Mononuclear cell (primary cell): ENCODE measurements around the gene SIRPA. TPM values are rescaled to one million over a fixed set of nuclear protein-coding genes. Genes with fewer than 3 reads are reported as not detected.

Experiments used
- H3K27me3 ChIP-seq: 2 replicates; pipeline ENCODE4 v1.6.0; 2011; ENCODE audit warnings: low read length, control low read depth; ENCODE audit not compliant: insufficient read depth
- H3K4me1 ChIP-seq: 2 replicates; pipeline ENCODE4 v1.5.1; 2011; ENCODE audit warnings: mild to moderate bottlenecking, low read length, control low read depth; ENCODE audit not compliant: insufficient read depth
- H3K4me3 ChIP-seq: 2 replicates; pipeline ENCODE4 v1.5.1; 2011; ENCODE audit warnings: mild to moderate bottlenecking, low read length, moderate library complexity
- H3K9me3 ChIP-seq: 2 replicates; pipeline ENCODE4 v1.5.1; 2011; ENCODE audit warnings: low read depth, mild to moderate bottlenecking, control low read depth, low read length
- total RNA-seq: library from RNA; depleted of rRNA; stranded (reverse); fragments of >200 nt; gene quantifications from one replicate; pipeline ENCODE4 v1.2.3, GENCODE V29; 2012

SIRPA gene
- total RNA-seq, 1 donor = 23.6 TPM

- no peaks in the 10 kb centered on the region for H3K27me3 ChIP-seq
- no peak overlapping the region for H3K4me3 ChIP-seq
- peaks cover 41% of the 10 kb centered on the region for H3K4me1 ChIP-seq
- H3K9me3 ChIP-seq = no peaks in the 10 kb centered on the region
Observed at GRCh38 chr20:1861996-1862662, 33.1 kb upstream of the SIRPA start.

- Histone ChIP-seq H3K27me3 (no peaks in the 10 kb centered on the region), H3K9me3 (no peaks in the 10 kb centered on the region), H3K4me1 (peaks cover 41% of the 10 kb centered on the region), H3K4me3 (no peak overlapping the region)
Observed at GRCh38 chr20:1862663-1863053, 32.5 kb upstream of the SIRPA start.

DNA sequence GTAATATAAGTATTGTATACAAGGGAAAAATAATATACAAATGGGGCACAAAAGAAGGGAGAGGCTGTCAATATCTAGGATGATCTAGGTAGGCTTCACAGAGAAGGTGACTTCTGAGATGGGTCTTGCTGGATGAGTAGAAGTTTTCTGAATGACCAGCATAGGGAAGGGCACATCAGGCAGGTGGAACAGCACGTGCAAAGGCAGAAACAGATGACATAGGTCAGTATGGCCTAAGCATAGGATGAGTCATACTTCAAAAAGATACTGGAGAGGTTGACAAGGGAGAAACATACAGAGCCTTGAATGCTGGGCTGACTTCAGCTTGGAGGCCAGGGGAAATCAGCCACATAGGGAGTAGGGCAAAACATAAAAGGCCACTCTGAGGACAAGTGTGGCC lies 31.9 kb upstream of the SIRPA start:
- no peaks in the 10 kb centered on the region for H3K9me3 ChIP-seq
- no peak overlapping the region for H3K4me3 ChIP-seq
- H3K4me1 ChIP-seq = peaks cover 39% of the 10 kb centered on the region
- no peaks in the 10 kb centered on the region for H3K27me3 ChIP-seq

- Histone ChIP-seq H3K9me3 (no peaks in the 10 kb centered on the region), H3K4me1 (peaks cover 54% of the 10 kb centered on the region), H3K27me3 (no peaks in the 10 kb centered on the region), H3K4me3 (no peak overlapping the region)
Observed at GRCh38 chr20:1866834-1867233, 28.4 kb upstream of the SIRPA start.

- H3K4me3 ChIP-seq = no peak overlapping the region
- H3K4me1 ChIP-seq = peaks cover 60% of the 10 kb centered on the region
- no peaks in the 10 kb centered on the region for H3K27me3 ChIP-seq
- H3K9me3 ChIP-seq = no peaks in the 10 kb centered on the region
Observed at GRCh38 chr20:1867495-1868260, 27.5 kb upstream of the SIRPA start.

- Histone ChIP-seq H3K4me3 (no peak overlapping the region), H3K27me3 (no peaks in the 10 kb centered on the region), H3K4me1 (peaks cover 68% of the 10 kb centered on the region)
Observed at GRCh38 chr20:1868856-1869255, 26.4 kb upstream of the SIRPA start.

DNA sequence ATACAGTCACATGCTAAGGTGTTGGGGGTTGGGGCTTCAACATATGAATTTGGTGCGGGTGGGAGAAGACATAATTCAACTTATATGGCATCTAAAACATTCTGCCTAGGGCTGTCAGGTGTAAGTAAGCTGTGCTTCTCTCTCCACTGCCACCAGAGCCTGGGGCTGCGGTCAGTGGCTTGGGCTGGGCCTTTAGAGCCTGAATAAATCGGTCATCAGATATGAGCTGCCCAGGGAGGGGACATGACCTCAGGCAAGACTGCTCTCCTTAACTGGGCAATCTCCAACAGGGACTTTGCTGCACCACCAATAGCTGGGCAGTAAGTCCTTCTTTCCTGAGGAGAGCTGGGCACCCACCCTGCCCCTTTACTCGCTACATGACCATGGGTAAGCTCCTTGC lies 24.9 kb upstream of the SIRPA start:
- Histone ChIP-seq H3K4me1 (peaks cover 83% of the 10 kb centered on the region), H3K27me3 (no peaks in the 10 kb centered on the region), H3K4me3 (no peak overlapping the region), H3K9me3 (no peaks in the 10 kb centered on the region)

More at GRCh38 chr20:1868856-1869255, 26.4 kb upstream of the SIRPA start:
- H3K9me3 ChIP-seq = no peaks in the 10 kb centered on the region

GRCh38 chr20:1870792-1871550 lies 24.2 kb upstream of the SIRPA start:
- H3K4me1 ChIP-seq = peaks cover 89% of the 10 kb centered on the region
- no peaks in the 10 kb centered on the region for H3K27me3 ChIP-seq
- H3K4me3 ChIP-seq = no peak overlapping the region
- no peaks in the 10 kb centered on the region for H3K9me3 ChIP-seq

DNA sequence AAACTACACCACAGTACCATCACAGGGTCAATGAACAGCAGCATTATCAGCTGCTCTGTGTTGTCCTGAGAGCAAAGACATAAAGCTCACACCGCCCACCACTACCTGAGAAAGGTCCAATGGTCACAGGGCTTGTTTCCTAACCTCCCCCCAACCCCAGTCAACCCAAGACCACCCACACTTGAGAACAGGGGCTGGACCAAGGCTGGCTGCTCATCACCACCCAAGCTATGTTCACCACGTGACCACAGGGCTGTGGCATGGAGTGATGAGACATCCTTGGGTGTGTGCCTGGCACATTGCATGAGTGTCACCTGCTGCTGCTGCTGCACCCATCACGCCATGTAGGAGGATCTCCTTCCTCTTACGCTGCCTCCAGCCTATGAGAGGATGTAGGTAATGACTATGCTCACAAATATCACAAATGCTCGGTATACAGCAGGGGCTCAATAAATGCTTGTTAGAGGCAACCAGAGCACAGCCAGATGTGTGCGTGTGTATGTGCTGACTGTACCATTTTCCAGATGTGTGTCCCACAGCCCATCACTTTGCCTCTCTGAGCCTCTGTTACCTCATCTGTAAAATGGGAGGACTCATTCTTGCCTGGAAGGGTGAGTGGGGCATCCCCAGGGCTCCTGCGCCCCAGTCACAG lies 23.3 kb upstream of the SIRPA start:
- Histone ChIP-seq H3K27me3 (no peaks in the 10 kb centered on the region), H3K9me3 (no peaks in the 10 kb centered on the region), H3K4me1 (peaks cover 85% of the 10 kb centered on the region), H3K4me3 (no peak overlapping the region)

- Histone ChIP-seq H3K4me3 (no peak overlapping the region), H3K4me1 (peaks cover 78% of the 10 kb centered on the region), H3K27me3 (no peaks in the 10 kb centered on the region), H3K9me3 (no peaks in the 10 kb centered on the region)
Observed at GRCh38 chr20:1872459-1873097, 22.6 kb upstream of the SIRPA start.

GRCh38 chr20:1874450-1875182 lies 20.6 kb upstream of the SIRPA start:
- peaks cover 59% of the 10 kb centered on the region for H3K4me1 ChIP-seq
- H3K27me3 ChIP-seq = no peaks in the 10 kb centered on the region
- no peak overlapping the region for H3K4me3 ChIP-seq
- no peaks in the 10 kb centered on the region for H3K9me3 ChIP-seq

GRCh38 chr20:1875183-1875554 lies 20.0 kb upstream of the SIRPA start:
- H3K4me3 ChIP-seq = no peak overlapping the region
- no peaks in the 10 kb centered on the region for H3K27me3 ChIP-seq
- H3K4me1 ChIP-seq = peaks cover 53% of the 10 kb centered on the region
- H3K9me3 ChIP-seq = no peaks in the 10 kb centered on the region

GRCh38 chr20:1875762-1876161 lies 19.4 kb upstream of the SIRPA start:
- H3K9me3 ChIP-seq = no peaks in the 10 kb centered on the region
- peaks cover 53% of the 10 kb centered on the region for H3K4me1 ChIP-seq
- no peaks in the 10 kb centered on the region for H3K27me3 ChIP-seq

More at GRCh38 chr20:1875762-1876161, 19.4 kb upstream of the SIRPA start:
- H3K4me3 ChIP-seq = no peak overlapping the region
